SK-N-MC (cell line): ENCODE data around the gene ZNF580.

Experiments used
- DNase-seq: peaks from one replicate; pipeline ENCODE4 v3.0.0-alpha.2; 2011; ENCODE audit warnings: low read depth, low spot score
- H3K27ac ChIP-seq: fragments of 200-600 bp; sonication (generic); 2 replicates; pipeline ENCODE4 v1.5.1; 2016; ENCODE audit warnings: mixed run types
- H3K36me3 ChIP-seq: fragments of 200-600 bp; sonication (generic); 2 replicates; pipeline ENCODE4 v1.6.1; 2017; ENCODE audit warnings: antibody characterized with exemption, low read length, mixed read lengths; ENCODE audit not compliant: insufficient read depth
- H3K4me3 ChIP-seq: fragments of 200-600 bp; sonication (generic); 2 replicates; pipeline ENCODE4 v1.5.1; 2016
- H3K9ac ChIP-seq: fragments of 200-600 bp; sonication (generic); 2 replicates; pipeline ENCODE4 v1.8.0; 2017; ENCODE audit warnings: mixed run types, mixed read lengths; ENCODE audit not compliant: insufficient read length
- H3K9me3 ChIP-seq: fragments of 200-600 bp; sonication (generic); 2 replicates; pipeline ENCODE4 v1.6.1; 2017; ENCODE audit warnings: low read depth, mild to moderate bottlenecking, antibody characterized with exemption, low read length, moderate library complexity, mixed read lengths
- EZH2 ChIP-seq: fragments of 200-600 bp; sonication (generic); IDR thresholded peaks from one replicate; pipeline ENCODE4 v1.6.1; 2017; ENCODE audit warnings: antibody characterized with exemption
- FOXP2 ChIP-seq: optimal IDR thresholded peaks from 2 replicates; pipeline ENCODE3; 2011; ENCODE audit warnings: mild to moderate bottlenecking, moderate library complexity; ENCODE audit not compliant: insufficient read depth; ENCODE audit errors: extremely low read length, control extremely low read depth
- POLR2AphosphoS5 ChIP-seq: IDR thresholded peaks from 2 replicates; pipeline ENCODE4 v1.6.1; 2012; ENCODE audit warnings: mild to moderate bottlenecking, low read depth, low read length, borderline replicate concordance

ZNF580 gene

DNA sequence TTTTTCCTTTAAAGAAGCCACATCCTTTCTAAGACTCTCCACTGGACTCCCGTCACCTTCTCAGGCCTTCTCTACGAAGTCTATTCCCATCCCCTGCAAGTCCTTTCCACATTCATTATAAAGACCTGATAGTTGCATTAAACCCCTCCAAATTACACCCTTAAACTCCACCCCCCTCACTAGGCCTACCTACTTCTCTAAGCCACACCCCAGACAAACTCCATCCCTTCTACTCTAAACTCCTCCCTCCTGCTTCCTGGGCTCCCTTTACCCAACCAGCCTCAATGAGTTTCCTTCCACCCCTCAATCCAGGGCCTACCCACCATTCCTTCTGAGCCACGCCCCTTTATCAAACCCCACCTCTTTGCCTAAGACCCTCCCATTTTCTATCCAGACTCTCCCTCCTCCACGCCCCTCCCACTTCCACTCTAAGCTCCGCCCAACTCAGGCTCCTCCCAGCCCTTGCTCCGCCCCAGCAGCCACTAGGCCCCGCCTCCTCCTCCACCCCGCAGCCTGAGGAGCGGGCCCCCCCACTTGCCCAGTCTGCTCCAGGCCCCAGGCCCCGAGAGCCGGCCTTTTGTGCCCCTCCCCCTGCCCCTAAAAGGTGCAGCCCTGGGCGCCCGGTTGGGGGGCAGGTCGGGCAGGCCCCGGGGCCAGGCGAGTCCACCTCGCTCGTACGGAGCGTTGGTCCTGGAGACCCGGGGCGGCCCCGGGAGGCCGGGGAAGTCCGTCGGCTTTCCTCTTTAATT, 41.9 kb upstream of the ZNF580 start:
- DNase-seq: peak; percentile 99
- peak overlapping the region; percentile 100 for H3K4me3 ChIP-seq
- peak overlapping the region; percentile 98 for H3K9ac ChIP-seq
- H3K27ac ChIP-seq: peak overlapping the region; percentile 99
- peaks cover 28% of the 10 kb centered on the region for H3K36me3 ChIP-seq
- H3K9me3 ChIP-seq: no peaks in the 10 kb centered on the region
- TF ChIP-seq EZH2 (no peak), POLR2AphosphoS5 (peak; percentile 40; the same call in 1 of the 2 replicates)

DNA sequence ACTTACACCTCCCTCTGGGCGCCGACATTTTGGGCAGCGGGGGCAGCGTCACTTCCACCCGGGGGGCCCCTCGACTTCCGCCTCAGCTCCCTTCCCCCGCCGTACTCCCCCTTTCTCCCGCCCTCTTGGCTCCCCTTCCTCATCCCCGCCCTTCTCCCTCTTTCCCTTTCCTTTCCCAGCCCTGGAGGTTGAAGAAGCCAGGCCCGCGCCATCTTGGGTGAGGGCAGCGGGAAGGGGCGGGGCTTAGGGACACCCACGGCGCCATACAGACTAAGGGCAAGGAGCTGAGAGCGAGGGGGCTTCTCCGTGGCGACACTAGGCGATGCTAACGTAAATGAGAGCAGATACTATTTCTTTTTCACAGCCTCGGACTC, 41.3 kb upstream of the ZNF580 start, which contains the start of gene FIZ1:
TSS of gene FIZ1 (minus strand) at position 50 of the 374 bp plus-strand sequence. CDS start 1,652 bp downstream, outside the sequence.
- DNase-seq: peak; percentile 96
- H3K9ac ChIP-seq: peak within 1 kb of the TSS; percentile 98
- H3K27ac ChIP-seq: peak within 1 kb of the TSS; percentile 99
- peaks cover 28% of the 10 kb centered on the region for H3K36me3 ChIP-seq
- peak within 1 kb of the TSS; percentile 100 for H3K4me3 ChIP-seq
- no peaks in the 10 kb centered on the region for H3K9me3 ChIP-seq
- TF ChIP-seq EZH2: no peak
- peak; percentile 48 for TF ChIP-seq POLR2AphosphoS5

DNA sequence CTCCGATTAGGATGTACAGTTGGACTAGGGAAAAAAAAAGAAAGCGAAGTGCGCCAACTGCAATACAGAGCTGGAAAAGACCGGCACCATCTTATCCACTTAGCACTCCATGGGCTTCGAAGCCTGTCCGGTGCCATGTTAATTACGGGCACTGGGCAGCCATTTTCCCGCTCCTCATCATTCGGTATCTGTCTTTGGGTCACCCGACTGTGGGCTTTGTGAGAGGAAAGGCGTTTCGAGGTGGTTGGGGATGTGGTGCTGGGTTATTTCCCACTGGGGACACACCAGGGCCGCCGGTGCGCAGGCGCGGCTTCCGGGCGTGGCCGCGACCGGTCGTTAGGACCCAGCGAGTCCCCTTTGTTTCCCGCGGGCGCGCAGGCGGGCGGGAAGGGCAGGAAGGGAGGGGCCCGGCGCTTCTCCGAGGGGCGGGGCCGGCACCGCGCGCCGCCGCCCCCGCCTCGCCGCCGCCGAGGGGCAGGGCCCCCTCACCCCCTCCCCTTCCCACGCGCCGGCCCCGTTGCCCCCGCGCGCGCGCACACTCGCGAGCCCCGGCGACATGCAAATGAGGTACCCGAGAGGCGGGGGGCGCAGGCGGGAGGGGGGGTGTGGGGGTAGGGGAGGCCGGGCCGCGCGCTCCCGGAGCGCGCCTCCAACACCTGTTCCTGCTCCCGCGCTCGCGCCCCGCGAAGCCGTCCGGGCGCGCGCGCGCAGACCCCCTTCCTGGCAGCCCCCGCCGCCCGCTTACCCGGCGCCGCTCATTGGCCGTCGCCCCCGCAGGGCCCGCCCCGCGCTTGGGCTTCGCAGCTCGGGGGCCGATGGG, 40.8 kb upstream of the ZNF580 start, which contains the start of gene ZNF524:
TSS of gene ZNF524 (plus strand) at position 447 of the 820 bp plus-strand sequence. CDS start 1,825 bp downstream, outside the sequence.
- Histone ChIP-seq H3K9ac (peak within 1 kb of the TSS; percentile 98), H3K27ac (peak within 1 kb of the TSS; percentile 99), H3K4me3 (peak within 1 kb of the TSS; percentile 100), H3K9me3 (no peaks in the 10 kb centered on the region), H3K36me3 (peaks cover 23% of the 10 kb centered on the region)
- TF ChIP-seq FOXP2 (no peak), EZH2 (no peak), POLR2AphosphoS5 (no peak; the same call in 1 of the 2 replicates)
- peak; percentile 68 for DNase-seq

DNA sequence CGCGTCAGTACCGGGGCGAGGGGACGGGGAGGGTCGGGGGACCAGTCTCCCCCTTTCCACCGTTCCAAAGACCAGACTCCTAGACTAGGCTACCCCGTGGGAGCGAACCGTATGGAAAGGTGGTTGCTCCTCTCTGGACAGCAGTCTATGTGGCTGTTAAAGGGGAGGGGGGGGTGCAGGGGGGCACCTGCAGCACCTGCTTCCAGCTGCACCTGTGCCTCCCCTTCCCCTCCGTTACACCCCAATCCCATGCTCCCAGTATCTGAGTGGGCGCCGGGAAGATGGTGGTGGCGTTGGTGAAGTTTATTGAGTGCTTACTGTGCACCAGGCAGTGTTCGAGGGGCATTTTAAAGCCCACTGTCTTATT, 40.2 kb upstream of the ZNF580 start:
- H3K9ac ChIP-seq: peak overlapping the region; percentile 79
- no peak for DNase-seq
- H3K27ac ChIP-seq: peak overlapping the region; percentile 99
- peak overlapping the region; percentile 100 for H3K4me3 ChIP-seq
- TF ChIP-seq POLR2AphosphoS5 (peak; percentile 55; the same call in 1 of the 2 replicates), EZH2 (no peak), FOXP2 (no peak)
- no peaks in the 10 kb centered on the region for H3K9me3 ChIP-seq
- peaks cover 17% of the 10 kb centered on the region for H3K36me3 ChIP-seq

DNA sequence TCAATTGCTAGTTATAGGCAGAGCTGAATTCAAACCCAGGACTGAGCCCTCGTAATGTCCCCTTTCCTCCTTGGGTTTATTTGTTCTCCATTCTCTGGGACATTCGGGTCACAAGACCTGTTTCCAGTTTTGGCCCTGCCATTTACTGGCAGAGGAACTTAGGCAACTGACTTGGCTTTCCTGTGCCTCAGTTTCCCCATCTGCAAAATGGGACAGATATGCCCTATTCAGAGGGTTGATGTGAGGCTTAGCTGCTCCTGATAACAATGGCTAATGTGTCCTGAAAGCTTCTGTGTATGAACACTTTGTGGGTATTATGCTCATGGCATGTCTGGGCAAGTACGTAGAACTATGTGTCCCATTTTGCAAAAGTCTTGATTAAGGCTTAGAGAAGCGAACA, 39.7 kb upstream of the ZNF580 start:
- Histone ChIP-seq H3K36me3 (peaks cover 12% of the 10 kb centered on the region), H3K27ac (peak overlapping the region; percentile 99), H3K9me3 (no peaks in the 10 kb centered on the region), H3K4me3 (peak overlapping the region; percentile 100), H3K9ac (peak overlapping the region; percentile 79)
- DNase-seq: no peak
- no peak for TF ChIP-seq POLR2AphosphoS5
- TF ChIP-seq FOXP2: no peak
- TF ChIP-seq EZH2: no peak

DNA sequence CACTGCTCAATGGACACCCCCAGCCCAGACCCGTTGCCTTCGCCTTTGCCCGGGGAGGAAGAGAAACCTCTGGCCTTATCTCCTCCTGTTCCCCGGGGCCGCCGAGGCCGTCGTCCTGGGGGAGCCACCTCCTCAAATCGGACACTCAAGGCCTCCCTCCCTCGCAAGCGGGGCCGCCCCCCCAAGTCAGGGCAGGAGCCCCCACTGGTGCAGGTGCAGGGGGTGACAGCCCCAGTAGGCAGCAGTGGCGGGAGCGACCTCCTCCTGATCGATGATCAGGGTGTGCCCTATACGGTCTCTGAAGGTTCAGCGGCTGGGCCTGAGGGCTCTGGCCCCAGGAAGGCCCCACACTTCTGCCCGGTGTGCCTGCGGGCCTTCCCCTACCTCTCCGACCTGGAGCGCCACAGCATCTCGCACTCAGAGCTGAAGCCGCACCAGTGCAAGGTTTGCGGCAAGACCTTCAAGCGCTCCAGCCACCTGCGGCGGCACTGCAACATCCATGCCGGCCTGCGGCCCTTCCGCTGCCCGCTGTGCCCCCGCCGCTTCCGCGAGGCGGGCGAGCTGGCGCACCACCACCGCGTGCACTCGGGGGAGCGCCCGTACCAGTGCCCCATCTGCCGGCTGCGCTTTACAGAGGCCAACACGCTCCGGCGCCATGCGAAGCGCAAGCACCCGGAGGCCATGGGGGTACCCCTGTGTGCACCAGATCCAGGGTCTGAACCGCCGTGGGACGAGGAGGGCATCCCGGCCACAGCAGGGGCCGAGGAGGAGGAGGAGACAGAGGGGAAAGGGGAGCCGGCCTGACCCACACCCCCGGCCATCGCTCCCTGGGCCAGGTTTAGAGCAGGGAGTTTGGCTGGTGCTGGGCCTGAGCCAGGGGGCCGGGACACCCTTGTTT, 38.4 kb upstream of the ZNF580 start:
- Histone ChIP-seq H3K9me3 (no peaks in the 10 kb centered on the region), H3K4me3 (no peak overlapping the region), H3K9ac (no peak overlapping the region), H3K36me3 (peaks cover 2% of the 10 kb centered on the region; the same call in 1 of the 2 replicates), H3K27ac (no peak overlapping the region)
- no peak for DNase-seq
- TF ChIP-seq EZH2 (no peak), POLR2AphosphoS5 (no peak), FOXP2 (no peak)

DNA sequence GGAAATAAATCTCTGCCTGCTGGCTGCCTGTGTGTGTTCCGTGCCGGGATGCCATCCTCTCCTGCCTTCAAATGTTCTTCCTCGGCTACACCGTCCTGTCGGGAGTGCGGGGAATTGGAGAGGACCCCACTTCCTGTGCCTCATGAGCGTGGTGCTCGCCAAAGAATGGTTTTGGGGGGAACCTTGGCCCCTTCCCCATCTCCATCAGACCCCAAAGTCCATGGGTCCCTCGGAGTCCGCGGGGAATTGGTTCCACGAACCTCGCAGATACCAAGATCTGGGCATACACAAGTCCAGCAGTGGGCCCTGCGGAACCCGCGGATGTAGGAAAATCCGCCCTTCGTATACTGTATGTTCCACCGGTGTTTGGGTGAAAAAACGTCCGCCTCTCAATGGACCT, 37.7 kb upstream of the ZNF580 start:
- H3K4me3 ChIP-seq: no peak overlapping the region
- H3K36me3 ChIP-seq: no peaks in the 10 kb centered on the region
- TF ChIP-seq POLR2AphosphoS5 (no peak), FOXP2 (no peak), EZH2 (no peak)
- peak overlapping the region; percentile 98; the same call in 1 of the 2 replicates for H3K27ac ChIP-seq
- DNase-seq: no peak
- H3K9me3 ChIP-seq: no peaks in the 10 kb centered on the region
- no peak overlapping the region for H3K9ac ChIP-seq
